Sciatic nerve (tissue), 2 donors: ENCODE measurements around the gene PPM1N. TPM values are rescaled to one million over a fixed set of nuclear protein-coding genes. Genes with fewer than 3 reads are reported as not detected.

ENCODE experiments used
- ATAC-seq: fragments of 200-7000 bp; cut with Tn5 transposase; one replicate; pipeline ENCODE4 v1.9.1; 2020; ENCODE audit warnings: mild to moderate bottlenecking, moderate library complexity
- DNase-seq: peaks from one replicate; pipeline ENCODE4 v3.0.0-alpha.2; 2020; ENCODE audit warnings: low spot score
- intact Hi-C: fragments of 100-400 bp; cut with DNase I; formaldehyde crosslinking; loops from one replicate; pipeline ENCODE4 v1.14.2; 2022
- total RNA-seq: library from RNA; stranded (reverse); fragmentation: NEBNext Ultra II Directional; extraction: Animal tissue kit (Norgen Biotek cat#: 25700); gene quantifications from one replicate; pipeline ENCODE4 v1.2.1, GENCODE V29; 2021
- donor health status: DM: no; HTN: no; CAD: no.
- donor health status: DM: no; HTN: no; CAD: no.

Gene PPM1N
- total RNA-seq, 1 donor from 2014 or later, result 1.8 TPM

DNA sequence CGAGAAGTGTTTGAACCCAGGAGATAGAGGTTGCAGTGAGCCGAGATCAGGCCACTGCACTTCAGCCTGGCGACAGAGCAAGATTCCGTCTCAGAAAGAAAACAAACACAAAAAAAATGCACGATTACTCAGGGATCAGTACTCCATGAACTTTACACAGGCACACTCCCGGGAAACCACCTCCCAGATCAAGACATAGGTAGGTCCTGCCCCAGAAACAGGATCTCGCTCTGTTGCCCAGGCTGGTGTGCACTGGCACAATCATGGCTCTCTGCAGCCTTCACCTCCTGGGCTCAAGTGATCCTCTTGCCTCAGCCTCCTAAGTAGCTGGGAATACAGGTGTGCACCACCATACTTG, 20.2 kb downstream of the PPM1N start:
- intact Hi-C loops, result no loop called here
- DNase-seq (no peak), ATAC-seq (no peak)

DNA sequence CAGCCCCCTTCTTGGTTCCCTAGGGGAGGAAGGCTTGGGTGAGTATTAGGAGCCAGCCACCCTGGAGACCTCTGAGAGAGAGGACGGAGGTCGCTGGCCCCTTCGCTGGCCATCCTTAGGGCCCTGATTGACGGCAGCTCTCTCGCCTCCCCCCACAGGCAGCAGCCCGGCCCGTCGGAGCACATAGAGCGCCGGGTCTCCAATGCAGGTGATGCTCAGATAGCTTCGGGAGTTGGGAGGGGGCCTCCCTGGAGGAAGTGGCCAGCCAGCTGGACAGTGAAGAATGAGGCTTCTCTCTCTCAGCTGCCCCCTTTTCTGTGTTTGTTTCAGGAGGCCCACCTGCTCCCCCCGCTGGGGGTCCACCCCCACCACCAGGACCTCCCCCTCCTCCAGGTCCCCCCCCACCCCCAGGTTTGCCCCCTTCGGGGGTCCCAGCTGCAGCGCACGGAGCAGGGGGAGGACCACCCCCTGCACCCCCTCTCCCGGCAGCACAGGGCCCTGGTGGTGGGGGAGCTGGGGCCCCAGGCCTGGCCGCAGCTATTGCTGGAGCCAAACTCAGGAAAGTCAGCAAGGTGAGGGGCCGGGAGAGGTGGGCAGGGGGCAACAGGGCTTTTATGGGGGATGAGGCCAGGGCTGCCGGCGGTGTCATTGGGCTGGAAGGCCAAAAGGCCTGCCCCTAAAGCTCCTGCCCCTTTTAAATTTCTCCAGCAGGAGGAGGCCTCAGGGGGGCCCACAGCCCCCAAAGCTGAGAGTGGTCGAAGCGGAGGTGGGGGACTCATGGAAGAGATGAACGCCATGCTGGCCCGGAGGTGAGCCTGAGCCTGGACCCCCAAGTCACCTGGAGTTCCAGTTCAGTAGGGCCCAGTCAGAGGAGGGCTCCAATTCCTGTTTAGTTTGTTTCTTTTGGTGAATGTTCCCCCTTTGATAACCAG, 24.0 kb downstream of the PPM1N start:
- intact Hi-C loops, result loop anchor here (5.0 kb wide), 1 partner anchor 120 kb away; no protein-coding TSS in a partner anchor
- DNase-seq (no peak), ATAC-seq (no peak)

DNA sequence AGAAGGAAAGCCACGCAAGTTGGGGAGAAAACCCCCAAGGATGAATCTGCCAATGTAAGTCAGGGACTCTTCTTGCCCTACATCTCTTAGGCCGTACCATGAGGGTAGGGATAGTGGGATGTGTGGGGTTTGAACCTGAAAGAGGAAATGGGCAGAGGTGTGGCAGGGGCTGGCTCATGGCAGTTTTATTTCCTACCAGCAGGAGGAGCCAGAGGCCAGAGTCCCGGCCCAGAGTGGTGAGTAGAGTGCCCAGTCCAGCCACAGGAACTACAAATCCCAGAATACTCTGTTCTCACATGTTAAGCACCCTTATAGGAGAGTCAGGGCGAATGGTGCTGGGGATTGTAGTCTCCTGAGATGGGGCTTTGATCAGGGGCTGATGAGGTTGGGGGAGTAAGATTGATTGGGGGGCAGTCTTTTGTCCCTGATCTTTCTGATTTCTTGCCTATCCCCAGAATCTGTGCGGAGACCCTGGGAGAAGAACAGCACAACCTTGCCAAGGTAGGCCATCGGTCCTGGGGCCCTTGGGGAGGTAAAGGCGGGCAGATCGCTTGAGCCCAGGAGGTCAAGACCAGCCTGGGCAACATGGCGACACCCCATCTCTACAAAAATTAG, 25.5 kb downstream of the PPM1N start:
- ATAC-seq (peak; percentile 97), DNase-seq (peak; percentile 80)
- intact Hi-C loops, result loop anchor here (5.0 kb wide), 1 partner anchor 119 kb away; no protein-coding TSS in a partner anchor

DNA sequence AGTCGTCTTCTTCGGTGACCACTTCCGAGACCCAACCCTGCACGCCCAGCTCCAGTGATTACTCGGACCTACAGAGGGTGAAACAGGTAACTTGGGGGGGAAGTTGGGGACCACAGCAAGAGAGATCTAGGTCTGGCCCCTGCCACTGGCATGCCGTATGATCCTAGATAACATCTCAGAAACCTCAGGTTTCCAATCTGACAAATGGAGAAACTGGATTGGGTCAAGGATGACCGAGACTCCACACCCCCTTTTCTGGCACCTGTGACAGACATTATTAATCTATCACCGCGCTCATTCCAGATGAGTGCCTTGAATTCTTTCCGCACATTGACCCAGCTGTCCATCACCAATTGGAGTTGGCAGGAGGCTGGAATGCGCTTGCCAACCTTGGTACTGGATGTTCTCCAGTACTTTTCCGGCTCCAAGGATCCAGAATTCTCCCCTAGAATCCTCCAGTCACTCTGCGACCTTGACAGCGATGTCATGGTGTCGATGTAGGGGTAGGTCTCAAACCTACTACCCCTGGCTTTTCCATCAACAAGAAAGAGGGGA, 26.4 kb downstream of the PPM1N start:
- no peak for ATAC-seq
- intact Hi-C loops, result loop anchor here (5.0 kb wide), 1 partner anchor 118 kb away; no protein-coding TSS in a partner anchor
- no peak for DNase-seq

DNA sequence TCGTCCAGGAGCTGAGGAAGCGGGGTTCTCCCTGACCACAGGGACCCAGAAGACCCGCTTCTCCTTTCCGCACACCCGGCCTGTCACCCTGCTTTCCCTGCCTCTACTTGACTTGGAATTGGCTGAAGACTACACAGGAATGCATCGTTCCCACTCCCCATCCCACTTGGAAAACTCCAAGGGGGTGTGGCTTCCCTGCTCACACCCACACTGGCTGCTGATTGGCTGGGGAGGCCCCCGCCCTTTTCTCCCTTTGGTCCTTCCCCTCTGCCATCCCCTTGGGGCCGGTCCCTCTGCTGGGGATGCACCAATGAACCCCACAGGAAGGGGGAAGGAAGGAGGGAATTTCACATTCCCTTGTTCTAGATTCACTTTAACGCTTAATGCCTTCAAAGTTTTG, 27.9 kb downstream of the PPM1N start:
- DNase-seq, result peak; percentile 74
- ATAC-seq, result peak; percentile 78
- intact Hi-C loops, result no loop called here

DNA sequence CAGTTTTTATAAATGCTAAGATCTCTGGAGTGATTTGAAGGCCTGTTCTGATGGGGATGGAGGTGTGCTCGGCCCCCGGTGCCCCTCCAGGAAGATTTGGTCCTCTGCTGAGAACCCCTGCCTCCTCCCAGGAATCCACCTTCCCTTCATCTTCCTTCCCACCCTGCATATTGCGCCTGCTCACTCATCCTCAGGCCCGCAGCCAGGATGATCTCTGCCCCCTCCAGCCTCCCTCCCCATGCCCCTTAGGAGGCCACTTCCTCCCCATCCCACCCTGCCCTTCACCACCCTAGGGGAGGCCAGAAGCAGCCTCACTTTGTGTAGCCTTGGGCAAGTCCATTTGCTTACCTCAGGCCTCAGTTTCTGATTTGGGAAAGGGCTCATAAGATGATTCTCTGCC, 28.7 kb downstream of the PPM1N start:
- DNase-seq, result no peak
- intact Hi-C loops, result no loop called here
- ATAC-seq, result no peak

DNA sequence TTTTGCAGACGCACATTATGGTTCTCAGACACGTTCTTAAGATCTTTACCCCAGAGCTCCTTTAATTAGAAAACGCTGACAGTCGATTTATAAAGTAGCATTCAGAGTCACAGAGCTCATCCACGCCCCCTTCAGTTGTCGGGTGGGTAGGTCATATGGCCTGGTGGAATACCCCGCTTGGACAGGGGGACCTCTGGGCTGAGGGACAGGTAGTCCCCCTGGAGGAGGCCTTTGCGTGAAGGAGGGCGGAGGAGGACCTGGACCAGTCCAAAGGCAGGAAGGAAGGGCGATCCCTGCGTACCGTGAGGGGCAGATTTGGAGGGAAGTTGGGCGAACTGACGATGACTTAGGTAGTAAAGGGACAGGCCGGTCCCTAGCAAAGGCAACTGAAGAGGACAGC, 29.5 kb downstream of the PPM1N start:
- intact Hi-C loops, result no loop called here
- no peak for ATAC-seq
- no peak for DNase-seq

DNA sequence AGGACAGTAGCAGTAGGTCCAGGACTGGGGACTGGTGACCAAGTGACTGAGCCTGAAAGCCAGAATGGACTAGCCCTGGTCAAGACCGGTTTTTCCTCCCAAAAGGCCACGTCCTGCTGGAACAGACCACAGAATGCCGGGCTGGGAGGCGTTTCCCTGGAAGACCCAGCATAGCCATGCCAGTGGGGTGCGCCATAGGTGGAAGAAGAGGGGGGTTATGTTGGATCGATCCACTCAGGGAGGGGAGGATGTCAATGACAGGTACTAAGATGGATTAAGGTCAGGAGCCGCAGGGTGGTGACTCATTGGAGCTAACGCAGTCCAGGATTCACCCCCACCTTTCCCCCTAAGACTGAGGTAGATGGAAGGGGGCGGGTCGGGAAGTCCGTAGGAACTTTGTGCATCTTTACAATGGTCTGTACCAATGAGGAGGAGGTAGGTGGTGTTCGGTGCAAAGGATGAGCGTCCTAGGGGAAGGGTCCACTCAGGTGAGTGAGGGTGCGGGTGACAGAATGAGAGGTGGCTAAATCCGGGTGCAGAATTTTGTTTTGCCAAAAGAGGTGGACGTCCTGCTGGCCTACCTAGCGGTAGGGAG, 30.0 kb downstream of the PPM1N start:
- ATAC-seq, result no peak
- no peak for DNase-seq
- intact Hi-C loops, result no loop called here

DNA sequence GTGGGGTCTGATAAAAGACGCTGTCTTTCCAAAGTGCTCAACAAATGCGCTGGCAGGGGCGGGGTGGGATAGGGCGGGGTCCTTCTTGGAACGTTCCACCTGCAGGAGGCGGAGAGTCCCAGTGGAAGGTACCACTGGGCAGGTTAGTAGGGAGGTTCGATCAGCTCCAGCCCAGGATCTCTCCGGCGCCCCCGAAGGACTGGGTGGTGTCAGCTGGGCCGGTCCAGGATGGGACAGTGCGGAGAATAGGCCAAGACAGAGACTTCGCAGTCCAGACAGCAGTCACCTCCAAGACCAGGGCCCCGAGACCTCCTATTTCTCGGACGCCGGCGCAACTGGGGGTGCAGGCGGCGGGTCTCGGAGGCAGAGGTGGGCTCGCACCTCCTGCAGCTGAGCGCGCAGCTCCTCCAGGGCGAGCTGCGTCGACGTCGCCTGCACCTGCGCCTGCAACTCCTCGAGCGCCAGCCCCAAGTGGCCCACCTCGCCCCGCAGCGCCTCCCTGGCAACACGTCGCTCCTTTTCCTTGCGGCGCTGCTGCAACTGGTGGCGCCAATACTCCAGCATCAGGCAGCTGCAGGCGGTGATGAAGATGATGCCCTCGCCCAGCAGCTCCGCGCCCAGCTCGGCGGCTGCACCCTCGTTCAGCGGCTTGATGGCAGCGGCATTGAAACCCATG, 30.6 kb downstream of the PPM1N start:
- DNase-seq (no peak), ATAC-seq (peak; percentile 8)
- intact Hi-C loops, result no loop called here

DNA sequence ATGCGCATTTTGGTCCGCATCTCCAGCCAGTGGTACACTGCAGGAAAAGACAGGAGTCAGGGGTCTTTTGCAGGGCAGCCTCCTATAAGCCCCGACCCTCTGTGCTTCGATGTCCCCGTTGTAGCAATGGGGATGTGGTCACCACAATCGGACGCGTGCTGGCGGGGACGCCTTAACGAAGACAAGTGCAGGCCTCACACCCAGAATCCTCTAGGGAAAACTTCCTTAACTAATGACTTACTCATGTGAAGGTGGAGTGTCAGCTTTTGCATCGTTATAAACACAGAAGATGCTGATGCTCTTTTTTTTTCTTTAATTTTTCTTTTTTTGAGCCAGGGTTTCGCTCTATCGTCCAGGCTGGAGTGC, 31.2 kb downstream of the PPM1N start:
- intact Hi-C loops, result no loop called here
- DNase-seq, result no peak
- no peak for ATAC-seq

DNA sequence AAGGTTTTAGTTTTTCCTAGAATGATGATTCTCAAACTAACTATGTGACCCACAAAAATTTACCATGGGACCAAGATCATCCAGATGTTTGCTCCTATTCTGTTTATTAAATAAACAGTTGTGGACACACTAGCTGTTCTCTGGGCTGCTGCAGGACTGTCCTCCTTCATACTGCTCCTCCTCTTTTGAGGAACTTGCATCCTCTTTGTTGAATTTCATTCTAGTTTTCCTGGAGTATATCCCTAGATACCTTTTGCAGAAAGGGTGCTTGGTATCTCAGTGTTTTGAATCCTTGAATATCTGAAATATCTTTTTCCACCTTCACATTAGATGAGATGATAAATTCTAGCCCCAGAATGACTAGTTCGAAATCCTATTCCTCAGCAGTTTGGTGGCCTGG, 33.1 kb downstream of the PPM1N start:
- DNase-seq (no peak), ATAC-seq (no peak)
- intact Hi-C loops, result no loop called here

DNA sequence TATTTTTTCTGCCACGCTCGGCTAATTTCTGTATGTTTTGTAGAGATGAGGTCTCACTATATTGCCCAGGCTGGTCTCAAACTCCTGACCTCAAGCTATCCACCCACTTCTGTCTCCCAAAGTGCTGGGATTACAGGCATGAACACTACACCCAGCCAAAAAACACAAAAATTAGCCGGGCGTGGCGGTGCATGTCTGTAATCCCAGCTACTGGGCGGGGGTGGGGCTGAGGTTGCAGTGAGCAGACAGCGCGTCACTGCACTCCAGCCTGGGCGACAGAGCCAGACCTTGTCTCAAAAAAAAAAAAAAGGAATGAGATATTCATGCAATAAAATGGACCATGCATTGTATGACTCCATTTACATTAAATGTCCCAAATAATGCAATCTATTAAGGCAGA, 41.2 kb downstream of the PPM1N start:
- ATAC-seq, result no peak
- intact Hi-C loops, result no loop called here
- no peak for DNase-seq

DNA sequence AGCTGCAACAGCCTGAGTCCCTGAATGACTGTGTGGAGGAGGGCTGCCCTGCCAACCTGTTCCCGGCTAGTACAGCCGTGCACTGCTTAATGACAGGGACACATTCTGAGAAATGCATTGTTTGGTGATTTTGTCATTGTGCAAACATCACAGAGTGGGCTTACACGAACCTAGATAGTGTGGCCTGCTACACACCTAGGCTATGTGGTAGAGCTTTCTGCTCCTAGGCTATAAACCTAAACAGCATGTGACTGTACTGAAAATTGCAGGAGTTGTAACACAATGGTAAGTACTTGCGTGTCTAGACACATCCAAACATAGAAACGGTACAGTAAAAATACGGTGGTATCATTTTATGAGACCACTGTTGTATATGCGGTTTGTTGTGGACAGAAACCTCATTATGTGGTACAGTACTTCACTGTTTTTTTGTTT, 44.0 kb downstream of the PPM1N start:
- DNase-seq (no peak), ATAC-seq (no peak)
- intact Hi-C loops, result no loop called here

DNA sequence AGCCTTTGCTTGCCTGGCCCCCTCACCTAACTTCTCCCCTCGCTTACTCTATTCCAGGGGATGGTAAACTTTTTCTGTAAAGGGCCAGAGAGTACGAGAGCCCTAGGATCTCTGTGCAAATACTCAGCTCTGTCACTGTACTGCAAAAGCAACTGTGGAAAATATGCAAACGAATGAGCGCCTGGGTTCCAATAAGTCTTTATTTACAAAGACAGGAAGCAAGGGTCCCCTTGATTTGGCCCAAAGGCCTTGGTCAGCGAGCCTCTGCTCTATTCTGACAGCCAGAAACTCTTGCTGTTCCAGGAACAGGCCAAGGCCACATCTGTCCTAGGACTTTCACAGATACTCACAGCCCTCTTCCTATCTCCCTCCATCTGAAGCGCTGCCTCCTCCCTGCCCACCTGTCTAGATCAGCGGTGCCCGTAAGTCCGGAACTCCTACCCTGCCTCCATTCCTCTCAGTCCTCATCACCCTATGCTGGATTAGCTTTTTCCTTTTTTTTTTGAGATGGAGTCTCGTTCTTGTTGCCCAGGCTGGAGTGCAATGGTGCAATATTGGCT, 49.0 kb downstream of the PPM1N start:
- no peak for ATAC-seq
- intact Hi-C loops, result no loop called here
- DNase-seq, result no peak

DNA sequence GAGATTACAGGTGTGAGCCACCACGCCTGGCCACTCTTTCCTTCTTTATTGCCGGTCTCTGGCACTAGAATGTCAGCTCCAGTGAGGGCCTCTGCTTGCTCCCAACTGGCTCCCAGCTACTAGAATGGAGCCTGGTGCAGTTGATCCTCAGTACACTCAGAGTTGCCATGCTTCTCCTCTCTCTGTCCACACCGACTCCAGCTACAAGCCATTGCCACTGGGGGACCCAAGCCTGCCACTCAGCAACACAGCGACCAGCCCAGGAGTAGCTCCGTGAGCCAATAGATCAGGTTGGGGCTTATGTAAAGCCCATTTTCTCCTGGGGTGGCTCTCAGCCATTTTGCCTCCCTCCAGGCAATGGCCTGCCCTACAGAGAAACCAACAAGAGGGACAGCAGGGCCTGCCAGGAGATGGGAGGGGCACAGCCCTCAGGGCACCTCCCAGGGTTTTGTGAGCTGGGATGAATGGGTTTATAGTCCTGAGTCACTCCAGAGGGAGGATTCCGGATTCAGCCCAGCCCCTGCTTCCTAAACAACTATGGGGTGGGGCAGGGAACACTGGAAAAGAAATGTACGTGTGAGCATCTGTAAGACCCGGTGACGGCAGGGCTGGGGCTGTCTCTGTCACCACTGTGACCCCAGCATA, 49.8 kb downstream of the PPM1N start:
- intact Hi-C loops, result no loop called here
- no peak for DNase-seq
- peak; percentile 41 for ATAC-seq
